Skeletal muscle tissue (tissue), 4 donors: Measurements from ENCODE around the gene SLC16A10. TPM values are rescaled to one million over a fixed set of nuclear protein-coding genes. Genes with fewer than 3 reads are reported as not detected.

Source experiments
- H3K27ac ChIP-seq: one replicate; pipeline ENCODE4 v1.7.0; 2013; ENCODE audit warnings: mild to moderate bottlenecking, low read depth, low read length, inconsistent platforms
- H3K27me3 ChIP-seq, 3 donors: one replicate each; pipeline ENCODE4 v1.7.0; 2013; ENCODE audit warnings: low read length in 3 of 3; ENCODE audit not compliant: control insufficient read depth in 3 of 3, insufficient read depth in 3 of 3
- H3K36me3 ChIP-seq, 3 donors: one replicate each; pipeline ENCODE4 v1.7.0; 2013; ENCODE audit warnings: low read length in 3 of 3; ENCODE audit not compliant: control insufficient read depth in 3 of 3, insufficient read depth in 3 of 3
- H3K4me1 ChIP-seq, 3 donors: one replicate each; pipeline ENCODE4 v1.7.0; 2013; ENCODE audit warnings: low read length in 3 of 3, mild to moderate bottlenecking in 3 of 3; ENCODE audit not compliant: control insufficient read depth in 3 of 3, insufficient read depth in 3 of 3
- H3K4me3 ChIP-seq, 3 donors: one replicate each; pipeline ENCODE4 v1.7.0; 2013; ENCODE audit warnings: low read length in 3 of 3
- H3K9ac ChIP-seq, 3 donors: one replicate each; pipeline ENCODE4 v1.7.0; 2013; ENCODE audit warnings: low read length in 3 of 3, mild to moderate bottlenecking in 3 of 3, moderate library complexity in 2 of 3, low read depth in 1 of 3
- H3K9me3 ChIP-seq, 3 donors: one replicate each; pipeline ENCODE4 v1.7.0; 2013; ENCODE audit warnings: low read length in 3 of 3; ENCODE audit not compliant: control insufficient read depth in 3 of 3
- total RNA-seq: library from RNA; depleted of rRNA; stranded (reverse); fragments of >200 nt; gene quantifications from one replicate; pipeline ENCODE4 v1.2.3, GENCODE V29; 2014
- donor health status: Osteomylitis.

The SLC16A10 gene
- total RNA-seq, 1 donor from 2014 or later: 40.7 TPM

- no peaks in the 10 kb centered on the region for H3K9me3 ChIP-seq
- no peak overlapping the region for H3K9ac ChIP-seq
- no peaks in the 10 kb centered on the region for H3K4me1 ChIP-seq
- no peak overlapping the region for H3K4me3 ChIP-seq
- no peaks in the 10 kb centered on the region for H3K27me3 ChIP-seq
- no peak overlapping the region for H3K27ac ChIP-seq
- no peaks in the 10 kb centered on the region for H3K36me3 ChIP-seq
Observed at GRCh38 chr6:111157412-111157811, 70.1 kb downstream of the SLC16A10 start.

- Histone ChIP-seq H3K27ac (no peak overlapping the region), H3K9me3 (no peaks in the 10 kb centered on the region), H3K27me3 (no peaks in the 10 kb centered on the region), H3K4me3 (no peak overlapping the region), H3K9ac (no peak overlapping the region), H3K4me1 (no peaks in the 10 kb centered on the region), H3K36me3 (no peaks in the 10 kb centered on the region)
Observed at GRCh38 chr6:111159633-111160032, 72.3 kb downstream of the SLC16A10 start.

GRCh38 chr6:111161650-111162049 lies 74.3 kb downstream of the SLC16A10 start:
- no peak overlapping the region for H3K4me3 ChIP-seq
- no peaks in the 10 kb centered on the region for H3K27me3 ChIP-seq
- H3K36me3 ChIP-seq: no peaks in the 10 kb centered on the region
- H3K4me1 ChIP-seq: no peaks in the 10 kb centered on the region
- H3K9me3 ChIP-seq: no peaks in the 10 kb centered on the region
- H3K27ac ChIP-seq: no peak overlapping the region
- no peak overlapping the region for H3K9ac ChIP-seq

- H3K9ac ChIP-seq: no peak overlapping the region
- H3K9me3 ChIP-seq: no peaks in the 10 kb centered on the region
- no peaks in the 10 kb centered on the region for H3K36me3 ChIP-seq
- H3K4me3 ChIP-seq: no peak overlapping the region
- no peaks in the 10 kb centered on the region for H3K27me3 ChIP-seq
- no peaks in the 10 kb centered on the region for H3K4me1 ChIP-seq
- H3K27ac ChIP-seq: no peak overlapping the region
Observed at GRCh38 chr6:111162504-111162903, 75.2 kb downstream of the SLC16A10 start.

GRCh38 chr6:111171577-111172400 lies 84.5 kb downstream of the SLC16A10 start:
- no peak overlapping the region for H3K4me3 ChIP-seq
- H3K36me3 ChIP-seq: peaks cover 0 to 4% (median 0%) of the 10 kb centered on the region in 3 donors
- H3K9me3 ChIP-seq: no peaks in the 10 kb centered on the region
- H3K27ac ChIP-seq: no peak overlapping the region
- no peaks in the 10 kb centered on the region for H3K27me3 ChIP-seq
- H3K4me1 ChIP-seq: peaks cover 0 to 2% (median 0%) of the 10 kb centered on the region in 3 donors
- H3K9ac ChIP-seq: no peak overlapping the region

- Histone ChIP-seq H3K27ac (no peak overlapping the region), H3K9ac (no peak overlapping the region), H3K9me3 (no peaks in the 10 kb centered on the region), H3K27me3 (no peaks in the 10 kb centered on the region), H3K4me3 (no peak overlapping the region), H3K4me1 (peaks cover 0 to 2% (median 0%) of the 10 kb centered on the region in 3 donors), H3K36me3 (peaks cover 0 to 9% (median 1%) of the 10 kb centered on the region in 3 donors)
Observed at GRCh38 chr6:111172563-111172962, 85.3 kb downstream of the SLC16A10 start.

GRCh38 chr6:111173341-111173740 lies 86.0 kb downstream of the SLC16A10 start:
- no peak overlapping the region for H3K9ac ChIP-seq
- H3K27ac ChIP-seq: peak overlapping the region; percentile 5
- no peaks in the 10 kb centered on the region for H3K27me3 ChIP-seq
- no peaks in the 10 kb centered on the region for H3K9me3 ChIP-seq
- no peak overlapping the region for H3K4me3 ChIP-seq
- H3K36me3 ChIP-seq: peaks cover 0 to 10% (median 3%) of the 10 kb centered on the region in 3 donors
- peaks cover 0 to 2% (median 0%) of the 10 kb centered on the region in 3 donors for H3K4me1 ChIP-seq

GRCh38 chr6:111173946-111174345 lies 86.6 kb downstream of the SLC16A10 start:
- H3K4me1 ChIP-seq: peaks cover 0 to 2% (median 0%) of the 10 kb centered on the region in 3 donors
- H3K4me3 ChIP-seq: no peak overlapping the region
- H3K27me3 ChIP-seq: no peaks in the 10 kb centered on the region
- H3K27ac ChIP-seq: no peak overlapping the region
- H3K36me3 ChIP-seq: peaks cover 0 to 15% (median 3%) of the 10 kb centered on the region in 3 donors
- no peak overlapping the region for H3K9ac ChIP-seq
- H3K9me3 ChIP-seq: no peaks in the 10 kb centered on the region

- H3K27me3 ChIP-seq: no peaks in the 10 kb centered on the region
- H3K9ac ChIP-seq: no peak overlapping the region
- peaks cover 0 to 2% (median 0%) of the 10 kb centered on the region in 3 donors for H3K4me1 ChIP-seq
- no peak overlapping the region for H3K4me3 ChIP-seq
- H3K27ac ChIP-seq: no peak overlapping the region
- H3K36me3 ChIP-seq: peaks cover 0 to 15% (median 3%) of the 10 kb centered on the region in 3 donors
- H3K9me3 ChIP-seq: no peaks in the 10 kb centered on the region
Observed at GRCh38 chr6:111175109-111175508, 87.8 kb downstream of the SLC16A10 start.

GRCh38 chr6:111176038-111176759 lies 88.9 kb downstream of the SLC16A10 start:
- Histone ChIP-seq H3K9me3 (no peaks in the 10 kb centered on the region), H3K9ac (no peak overlapping the region), H3K36me3 (peaks cover 0 to 15% (median 3%) of the 10 kb centered on the region in 3 donors), H3K27ac (no peak overlapping the region), H3K27me3 (no peaks in the 10 kb centered on the region), H3K4me1 (peaks cover 0 to 2% (median 0%) of the 10 kb centered on the region in 3 donors), H3K4me3 (no peak overlapping the region)
